GM12865 (cell line): ENCODE data around the gene PEAK3.

Experiments used
- DNase-seq: peaks from one replicate; pipeline ENCODE4 v3.0.0; 2010; ENCODE audit warnings: low read depth
- H3K4me3 ChIP-seq: 2 replicates; pipeline ENCODE4 v1.5.1; 2011; ENCODE audit warnings: mild to moderate bottlenecking, low read depth, low read length, control low read depth
- CTCF ChIP-seq: IDR thresholded peaks from 2 replicates; pipeline ENCODE4 v1.5.1; 2011; ENCODE audit warnings: low read length, control low read depth, low read depth, inconsistent platforms; ENCODE audit not compliant: insufficient read depth; ENCODE audit errors: missing control alignments

The PEAK3 gene

GRCh38 chr19:2229103-2230032 is 52.6 kb downstream of the PEAK3 start:
- H3K4me3 ChIP-seq: no peak overlapping the region
- TF ChIP-seq CTCF: no peak
- no peak for DNase-seq

- TF ChIP-seq CTCF: no peak
- H3K4me3 ChIP-seq: no peak overlapping the region
- DNase-seq: no peak
Observed at GRCh38 chr19:2228157-2229030, 53.6 kb downstream of the PEAK3 start.

- peak; percentile 10 for TF ChIP-seq CTCF
- H3K4me3 ChIP-seq: no peak overlapping the region
- DNase-seq: peak; percentile 85
Observed at GRCh38 chr19:2227415-2228156, 54.4 kb downstream of the PEAK3 start.

GRCh38 chr19:2226840-2227360 is 55.1 kb downstream of the PEAK3 start:
- TF ChIP-seq CTCF: no peak
- no peak for DNase-seq
- H3K4me3 ChIP-seq: no peak overlapping the region

- no peak overlapping the region for H3K4me3 ChIP-seq
- no peak for TF ChIP-seq CTCF
- DNase-seq: no peak
Observed at GRCh38 chr19:2226051-2226839, 55.7 kb downstream of the PEAK3 start.
